B cell (primary cell): ENCODE measurements around the gene ITIH1.

Source experiments
- CTCF ChIP-seq: fragments of 200-600 bp; IDR thresholded peaks from one replicate; pipeline ENCODE4 v1.8.0; 2022; ENCODE audit warnings: antibody characterized with exemption, mild to moderate bottlenecking
- EZH2 ChIP-seq: IDR thresholded peaks from 2 replicates; pipeline ENCODE4 v1.6.1; 2012; ENCODE audit warnings: borderline replicate concordance, low read depth, mild to moderate bottlenecking, moderate library complexity, low read length; ENCODE audit not compliant: insufficient read depth, poor library complexity, severe bottlenecking

GRCh38 chr3:52810923-52811322 lies 33.5 kb downstream of the ITIH1 start:
- TF ChIP-seq EZH2 (no peak), CTCF (no peak)
